Ishikawa (cell line): ENCODE measurements around the gene SLC26A4.
A peak's percentile ranks its signal among the peaks of the same experiment; 100 is the strongest.

Experiments used
- CEBPB ChIP-seq: IDR thresholded peaks from 2 replicates; pipeline ENCODE4 v1.6.1; 2012
- CREB1 ChIP-seq: IDR thresholded peaks from 2 replicates; pipeline ENCODE4 v1.6.1; 2012; ENCODE audit warnings: low read depth
- EGR1 ChIP-seq: IDR thresholded peaks from 2 replicates; pipeline ENCODE4 v1.6.1; 2012
- EP300 ChIP-seq: IDR thresholded peaks from 2 replicates; pipeline ENCODE4 v1.6.1; 2012; ENCODE audit warnings: borderline replicate concordance
- FOXM1 ChIP-seq: IDR thresholded peaks from 2 replicates; pipeline ENCODE4 v1.6.1; 2012; ENCODE audit warnings: low read depth, borderline replicate concordance
- NFIC ChIP-seq: IDR thresholded peaks from 2 replicates; pipeline ENCODE4 v1.6.1; 2012
- RAD21 ChIP-seq: IDR thresholded peaks from 2 replicates; pipeline ENCODE4 v1.6.1; 2012; ENCODE audit warnings: low read depth
- TAF1 ChIP-seq: IDR thresholded peaks from 2 replicates; pipeline ENCODE4 v1.6.1; 2012; ENCODE audit warnings: low read depth, mild to moderate bottlenecking
- TCF12 ChIP-seq: IDR thresholded peaks from 2 replicates; pipeline ENCODE4 v1.6.1; 2012; ENCODE audit warnings: low read depth
- TEAD4 ChIP-seq: IDR thresholded peaks from 2 replicates; pipeline ENCODE4 v1.6.1; 2012
- USF1 ChIP-seq: IDR thresholded peaks from 2 replicates; pipeline ENCODE4 v1.6.1; 2012
- YY1 ChIP-seq: IDR thresholded peaks from 2 replicates; pipeline ENCODE4 v1.6.1; 2012; ENCODE audit warnings: low read depth
- ZBTB7A ChIP-seq: IDR thresholded peaks from 2 replicates; pipeline ENCODE4 v1.6.1; 2012; ENCODE audit warnings: low read depth
- TF ChIP-seq, protein P1 (sequence below): IDR thresholded peaks from 2 replicates; pipeline ENCODE4 v1.6.1; 2012; ENCODE audit warnings: low read depth, mild to moderate bottlenecking
- TF ChIP-seq, protein P2 (sequence below): IDR thresholded peaks from 2 replicates; pipeline ENCODE4 v1.6.1; 2012

Gene SLC26A4

GRCh38 chr7:107660381-107661080, at the start of gene SLC26A4:
Gene SLC26A4 (plus strand): TSS chr7:107660828. CDS start chr7:107661642, 814 bp downstream.
- TF ChIP-seq ZBTB7A: no peak
- TF ChIP-seq NFIC: no peak
- no peak for TF ChIP-seq RAD21

GRCh38 chr7:107613439-107613838, 47.2 kb upstream of the SLC26A4 start:
- TF ChIP-seq TAF1 (no peak), TEAD4 (no peak), RAD21 (no peak), CREB1 (no peak), CEBPB (no peak), NFIC (no peak), EGR1 (no peak), USF1 (no peak), FOXM1 (no peak), YY1 (no peak), ZBTB7A (no peak), TCF12 (no peak), EP300 (no peak)
- TF ChIP-seq, protein P1, sequence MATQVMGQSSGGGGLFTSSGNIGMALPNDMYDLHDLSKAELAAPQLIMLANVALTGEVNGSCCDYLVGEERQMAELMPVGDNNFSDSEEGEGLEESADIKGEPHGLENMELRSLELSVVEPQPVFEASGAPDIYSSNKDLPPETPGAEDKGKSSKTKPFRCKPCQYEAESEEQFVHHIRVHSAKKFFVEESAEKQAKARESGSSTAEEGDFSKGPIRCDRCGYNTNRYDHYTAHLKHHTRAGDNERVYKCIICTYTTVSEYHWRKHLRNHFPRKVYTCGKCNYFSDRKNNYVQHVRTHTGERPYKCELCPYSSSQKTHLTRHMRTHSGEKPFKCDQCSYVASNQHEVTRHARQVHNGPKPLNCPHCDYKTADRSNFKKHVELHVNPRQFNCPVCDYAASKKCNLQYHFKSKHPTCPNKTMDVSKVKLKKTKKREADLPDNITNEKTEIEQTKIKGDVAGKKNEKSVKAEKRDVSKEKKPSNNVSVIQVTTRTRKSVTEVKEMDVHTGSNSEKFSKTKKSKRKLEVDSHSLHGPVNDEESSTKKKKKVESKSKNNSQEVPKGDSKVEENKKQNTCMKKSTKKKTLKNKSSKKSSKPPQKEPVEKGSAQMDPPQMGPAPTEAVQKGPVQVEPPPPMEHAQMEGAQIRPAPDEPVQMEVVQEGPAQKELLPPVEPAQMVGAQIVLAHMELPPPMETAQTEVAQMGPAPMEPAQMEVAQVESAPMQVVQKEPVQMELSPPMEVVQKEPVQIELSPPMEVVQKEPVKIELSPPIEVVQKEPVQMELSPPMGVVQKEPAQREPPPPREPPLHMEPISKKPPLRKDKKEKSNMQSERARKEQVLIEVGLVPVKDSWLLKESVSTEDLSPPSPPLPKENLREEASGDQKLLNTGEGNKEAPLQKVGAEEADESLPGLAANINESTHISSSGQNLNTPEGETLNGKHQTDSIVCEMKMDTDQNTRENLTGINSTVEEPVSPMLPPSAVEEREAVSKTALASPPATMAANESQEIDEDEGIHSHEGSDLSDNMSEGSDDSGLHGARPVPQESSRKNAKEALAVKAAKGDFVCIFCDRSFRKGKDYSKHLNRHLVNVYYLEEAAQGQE: no peak
- TF ChIP-seq, protein P2, sequence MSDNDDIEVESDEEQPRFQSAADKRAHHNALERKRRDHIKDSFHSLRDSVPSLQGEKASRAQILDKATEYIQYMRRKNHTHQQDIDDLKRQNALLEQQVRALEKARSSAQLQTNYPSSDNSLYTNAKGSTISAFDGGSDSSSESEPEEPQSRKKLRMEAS: no peak

- TF ChIP-seq CREB1 (no peak), USF1 (no peak), TAF1 (no peak), YY1 (no peak), NFIC (no peak), TCF12 (no peak), EGR1 (no peak), FOXM1 (no peak), RAD21 (no peak), CEBPB (no peak), TEAD4 (no peak), ZBTB7A (no peak), EP300 (no peak)
- TF ChIP-seq, protein P2: no peak
- TF ChIP-seq, protein P1: no peak
Observed at GRCh38 chr7:107613948-107614347, 46.7 kb upstream of the SLC26A4 start.

DNA sequence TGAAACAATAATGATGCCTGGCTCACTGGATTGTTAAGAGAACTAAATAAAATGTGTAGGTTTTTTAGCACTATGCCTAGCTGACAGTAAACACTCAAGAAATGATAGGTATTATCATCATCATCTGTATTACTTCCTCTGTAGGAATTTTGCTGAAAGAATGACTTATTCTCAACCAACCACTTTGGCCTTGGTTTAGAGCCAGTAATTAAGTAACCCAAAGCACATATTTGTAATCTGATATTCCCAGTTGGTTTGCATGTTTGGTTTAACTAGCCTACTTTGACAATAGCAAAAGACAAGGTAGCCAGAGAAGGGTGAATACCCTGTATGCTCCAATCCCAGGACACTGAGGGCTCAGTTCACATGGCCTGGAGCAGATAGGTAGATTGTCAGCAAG, 46.2 kb upstream of the SLC26A4 start:
- no peak for TF ChIP-seq RAD21
- TF ChIP-seq CREB1: no peak
- TF ChIP-seq CEBPB: peak; percentile 47
- TF ChIP-seq TCF12: no peak
- TF ChIP-seq NFIC: peak; percentile 66
- TF ChIP-seq TEAD4: peak; percentile 57

GRCh38 chr7:107615910-107616680, 44.5 kb upstream of the SLC26A4 start:
- TF ChIP-seq EGR1 (no peak), EP300 (no peak)

DNA sequence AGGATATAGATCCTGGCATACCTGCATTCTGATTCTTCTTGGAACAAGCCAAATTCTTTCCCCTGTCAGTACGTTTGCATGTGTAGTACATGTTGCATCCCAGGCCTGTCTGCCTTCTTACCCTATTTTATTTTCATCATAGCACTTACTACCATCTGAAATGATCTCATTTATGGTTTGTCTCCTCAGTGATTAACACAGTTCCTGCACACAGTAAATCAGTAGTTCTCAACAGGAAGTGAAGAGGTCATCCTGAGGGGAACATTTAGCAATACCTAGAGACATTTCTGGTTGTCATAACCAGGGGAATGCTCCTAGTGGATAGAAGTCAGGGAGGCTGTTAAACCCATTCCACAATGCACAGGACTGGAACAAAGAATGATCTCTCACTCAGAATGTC, 38.2 kb upstream of the SLC26A4 start:
- TF ChIP-seq NFIC (no peak), FOXM1 (no peak), YY1 (no peak), EP300 (no peak)
- TF ChIP-seq, protein P1: no peak
- TF ChIP-seq, protein P2: no peak
